GM19397 (cell line): ENCODE results near the gene LIMK2.
A peak's percentile ranks its signal among the peaks of the same experiment; 100 is the strongest.
"Not testable (repeated sequence)": the region's sequence is repeated elsewhere in the genome, so short reads cannot be mapped to it uniquely, and the experiment has no call there.

Source experiments
- ATAC-seq: cut with Tn5 transposase; IDR thresholded peaks from one replicate; pipeline ENCODE4 v1.9.1; 2021; ENCODE audit warnings: mild to moderate bottlenecking, moderate library complexity; ENCODE audit not compliant: unreplicated experiment

LIMK2 gene

GRCh38 chr22:31288496-31289240 is 76.6 kb downstream of the LIMK2 start:
- no peak for ATAC-seq

- no peak for ATAC-seq
Measured at GRCh38 chr22:31289344-31289743, 77.2 kb downstream of the LIMK2 start.

- ATAC-seq: peak; percentile 90
Measured at GRCh38 chr22:31290494-31291471, 78.7 kb downstream of the LIMK2 start.

GRCh38 chr22:31291481-31292235 is 79.6 kb downstream of the LIMK2 start:
- ATAC-seq: no peak

DNA sequence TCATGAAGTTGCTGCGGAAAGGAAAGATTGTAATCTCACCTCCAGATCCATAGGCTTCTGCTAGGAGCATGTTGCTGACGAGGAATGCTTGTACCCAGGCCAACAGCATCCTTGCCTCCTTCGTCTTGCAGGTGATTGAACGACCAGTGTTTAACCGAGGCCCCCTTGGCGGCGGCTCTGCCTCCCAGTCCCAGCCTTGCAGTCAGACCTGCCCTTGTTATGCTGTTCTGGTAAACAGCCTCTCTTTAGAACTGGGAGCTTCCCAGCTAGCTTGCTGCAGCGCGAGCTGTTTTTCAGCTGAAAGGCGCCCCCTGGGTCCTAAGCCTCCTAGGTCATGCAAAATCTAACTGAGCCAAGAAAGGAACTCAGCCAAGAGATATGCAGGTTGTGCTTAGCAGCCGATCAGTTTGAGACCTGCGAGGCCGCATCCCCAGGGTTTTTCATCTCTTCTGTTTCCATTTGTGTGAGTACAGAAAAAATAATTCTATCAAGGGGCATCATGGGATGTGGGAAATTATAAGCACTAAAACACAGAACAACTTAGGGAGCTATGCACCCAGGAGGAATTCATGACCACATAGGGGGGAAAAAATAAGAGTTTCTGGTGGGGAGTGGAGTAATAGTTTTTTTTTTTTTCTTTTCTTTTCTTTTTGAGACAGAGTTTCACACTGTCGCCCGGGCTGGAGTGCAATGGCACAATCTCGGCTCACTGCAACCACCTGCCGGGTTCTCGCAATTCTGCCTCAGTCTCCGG is 80.3 kb downstream of the LIMK2 start, which contains the start of gene PIK3IP1:
TSS of gene PIK3IP1 (minus strand) at position 253 of the 754 bp plus-strand sequence. CDS start at position 109, 144 bp downstream.
- ATAC-seq: no peak

GRCh38 chr22:31295360-31295759 is 83.3 kb downstream of the LIMK2 start:
- ATAC-seq: no peak

- no peak for ATAC-seq
Measured at GRCh38 chr22:31295831-31296657, 83.9 kb downstream of the LIMK2 start.

DNA sequence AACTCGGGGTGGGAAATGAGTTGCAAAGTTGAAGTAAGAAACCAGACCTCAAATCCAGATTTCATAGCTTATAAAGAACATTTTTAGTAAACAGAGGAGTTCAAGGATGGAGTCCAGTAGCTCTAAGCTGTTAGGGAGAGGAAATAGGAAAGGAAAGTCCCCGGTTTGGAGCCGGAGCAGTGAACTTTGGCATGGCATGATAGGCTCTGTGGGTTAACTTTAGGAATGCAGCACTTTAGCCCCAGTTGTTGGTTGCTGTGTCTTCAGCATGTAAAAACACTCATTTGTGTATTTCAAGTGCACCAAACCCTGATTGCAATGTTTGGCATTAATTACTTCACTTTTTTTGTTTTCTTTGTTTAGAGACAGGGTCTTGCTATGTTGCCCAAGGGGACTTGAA is 88.8 kb downstream of the LIMK2 start:
- no peak for ATAC-seq

DNA sequence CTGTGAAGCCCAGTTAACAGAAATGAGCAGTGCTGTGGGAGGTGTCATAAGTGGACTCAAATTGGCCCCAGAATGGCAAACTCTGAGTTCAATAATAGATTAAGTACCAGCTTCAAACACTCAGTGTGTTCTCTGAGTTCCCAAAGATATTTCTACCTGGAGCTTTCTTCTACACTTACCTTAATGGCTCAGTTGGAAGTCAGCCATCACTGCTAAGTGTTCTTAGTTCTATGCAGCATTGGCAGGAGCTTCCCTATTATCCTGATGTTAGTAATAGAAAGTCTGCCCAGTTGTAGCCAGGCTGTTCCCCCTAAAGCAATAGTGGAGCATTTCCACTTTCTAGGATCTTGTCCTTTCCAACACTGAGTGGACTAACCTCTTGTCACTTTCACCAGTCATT is 89.9 kb downstream of the LIMK2 start:
- ATAC-seq: no peak

DNA sequence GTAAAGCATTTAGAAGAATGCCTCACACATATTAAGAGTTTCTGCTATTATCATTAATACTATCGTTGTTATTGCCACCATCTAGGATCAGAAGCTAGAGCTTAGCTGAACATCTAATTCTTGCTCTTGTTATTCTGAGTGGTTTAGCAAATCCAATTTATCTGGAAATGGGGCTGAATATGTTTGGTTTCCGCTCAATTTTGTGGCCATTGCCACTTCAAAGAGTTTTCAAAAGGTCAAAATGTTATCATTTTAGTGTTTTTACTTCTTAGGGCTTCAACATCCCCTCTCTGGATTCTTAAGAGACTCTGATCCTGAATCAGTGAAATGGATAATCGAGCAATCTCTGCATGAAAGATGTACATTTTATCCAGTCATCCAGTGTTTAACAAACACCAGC is 90.4 kb downstream of the LIMK2 start:
- no peak for ATAC-seq

DNA sequence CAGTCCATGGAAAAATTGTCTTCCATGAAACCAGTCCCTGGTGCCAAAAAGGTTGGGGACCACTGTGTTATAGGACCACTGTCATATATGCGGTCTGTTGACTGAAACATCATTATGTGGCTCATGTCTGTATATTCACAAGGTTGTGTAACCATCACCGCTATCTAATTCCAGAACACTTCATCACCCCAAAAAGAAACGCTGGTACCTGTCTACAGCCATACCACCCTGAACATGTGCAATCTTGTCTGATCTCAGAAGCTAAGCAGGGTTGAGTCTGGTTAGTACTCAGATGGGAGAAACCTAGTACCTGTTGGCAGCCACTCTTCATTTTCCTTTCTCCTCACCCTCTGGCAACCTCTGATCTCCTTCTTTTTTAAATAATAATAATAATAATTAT is 93.1 kb downstream of the LIMK2 start:
- ATAC-seq: no peak

DNA sequence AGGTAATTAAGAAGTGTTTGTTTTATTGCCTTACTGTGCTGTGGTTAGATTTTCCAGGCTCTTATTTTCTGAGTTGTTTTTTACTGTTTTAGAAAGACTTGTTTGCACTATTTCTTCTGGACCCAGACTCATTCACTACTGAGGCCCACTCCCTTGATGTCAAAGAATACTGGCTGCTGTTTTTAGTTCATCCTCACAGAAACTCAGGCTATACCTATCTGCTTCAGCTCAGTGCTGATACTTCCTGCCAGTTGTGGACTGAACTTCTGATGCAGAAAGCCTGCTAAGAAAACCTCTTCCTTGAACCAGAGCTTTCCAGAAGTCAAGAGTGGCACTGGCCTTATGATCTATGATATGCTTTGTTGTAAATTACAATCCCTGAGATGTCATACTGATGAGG is 96.1 kb downstream of the LIMK2 start:
- no peak for ATAC-seq

DNA sequence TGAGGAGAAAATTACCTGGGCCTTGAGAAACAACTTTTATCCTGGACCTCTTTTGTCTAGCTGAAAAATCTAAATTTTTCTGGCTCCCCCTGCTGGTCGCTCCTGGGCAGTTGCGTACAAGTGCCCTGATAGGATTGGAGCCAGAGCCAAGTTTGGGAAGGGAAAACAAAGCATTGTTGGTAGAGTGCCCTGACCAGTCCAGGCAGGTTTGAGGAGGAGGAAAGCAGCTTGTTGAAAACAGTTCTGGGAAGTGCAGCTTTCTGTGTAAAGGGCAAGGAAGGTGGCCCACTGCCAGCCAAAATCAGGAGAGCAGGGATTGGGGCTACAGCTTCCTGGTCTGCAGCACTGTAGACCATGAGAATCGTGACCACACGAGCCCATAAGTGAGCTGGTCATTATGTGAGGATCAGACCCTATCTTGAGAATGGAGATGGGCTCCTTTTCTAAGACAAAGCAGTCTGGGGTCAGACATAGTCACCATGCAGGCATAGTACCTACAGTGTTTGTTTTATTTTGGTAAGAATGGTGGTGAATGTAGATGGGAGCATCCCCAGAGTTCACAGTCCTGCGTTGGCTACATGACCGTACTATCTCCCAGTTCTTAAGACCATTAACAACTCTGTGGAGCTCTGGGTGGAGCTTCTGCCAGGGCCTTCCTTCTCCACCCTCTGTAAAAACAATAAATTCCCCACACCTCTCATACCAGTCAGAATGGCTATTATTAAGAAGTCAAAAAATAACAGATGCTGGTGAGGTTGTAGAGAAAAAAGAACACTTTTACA is 101.5 kb downstream of the LIMK2 start:
- no peak for ATAC-seq

GRCh38 chr22:31314220-31314619 is 102.1 kb downstream of the LIMK2 start:
- ATAC-seq: not testable (repeated sequence)

- ATAC-seq: no peak
Measured at GRCh38 chr22:31321421-31321820, 109.3 kb downstream of the LIMK2 start.

DNA sequence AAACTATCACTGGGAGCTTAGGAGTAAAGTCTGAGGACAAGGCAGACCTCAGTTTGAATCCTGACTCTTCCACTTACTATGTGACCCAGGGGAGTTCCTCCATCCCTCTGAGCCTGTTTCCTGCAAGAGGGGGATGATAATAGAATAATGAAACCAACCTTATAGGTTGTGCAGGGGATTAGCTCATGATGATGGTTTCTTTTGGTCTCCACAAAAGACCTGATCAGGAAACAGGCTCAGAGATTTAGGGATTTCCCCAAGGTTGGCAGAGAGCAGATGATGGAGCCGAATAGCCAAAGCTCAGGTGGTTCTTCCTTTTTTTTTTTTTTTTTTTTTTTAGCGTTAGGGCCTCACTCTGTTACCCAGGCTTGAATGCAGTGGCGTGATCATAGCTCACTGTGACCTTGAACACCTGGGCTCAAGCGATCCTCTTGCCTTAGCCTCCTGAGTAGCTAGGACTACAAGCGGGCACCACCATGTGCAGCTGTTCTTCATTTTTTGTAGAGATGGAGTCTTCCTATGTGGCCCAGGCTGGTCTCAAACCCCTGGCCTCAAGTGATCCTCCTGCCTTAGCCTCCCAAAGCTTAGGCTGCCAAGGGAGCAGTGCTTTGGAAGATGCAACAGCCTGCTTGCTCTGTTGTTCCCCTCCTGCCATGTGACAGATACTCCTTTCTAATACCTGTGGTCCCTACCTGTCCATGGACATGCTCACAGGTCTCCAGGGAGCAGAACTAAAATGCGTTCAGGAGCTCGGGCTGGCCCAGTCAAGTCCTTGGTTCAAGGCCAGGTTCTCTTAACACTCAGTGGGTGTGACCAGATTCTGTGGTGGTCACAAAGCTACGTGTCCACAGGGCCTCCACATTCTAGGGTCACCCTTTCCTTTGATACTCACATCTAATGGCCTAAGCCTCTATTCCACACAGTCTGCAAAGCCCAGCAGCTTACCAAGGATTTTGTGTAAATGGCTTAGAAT is 111.8 kb downstream of the LIMK2 start:
- no peak for ATAC-seq

- ATAC-seq: no peak
Measured at GRCh38 chr22:31326877-31327276, 114.8 kb downstream of the LIMK2 start.
